Vagina (tissue), 2 donors: ENCODE results near the gene ARL2BP.

Source experiments
- POLR2AphosphoS5 ChIP-seq, 2 donors: sonication (generic); formaldehyde crosslinking; IDR thresholded peaks; one replicate each; pipeline ENCODE4 v1.9.0; 2017; ENCODE audit warnings: antibody characterized with exemption in 2 of 2, mild to moderate bottlenecking in 2 of 2, low read depth in 1 of 2; ENCODE audit not compliant: insufficient read depth in 1 of 2
- TF ChIP-seq, protein P1 (sequence below), 3 experiments: fragments of 450-650 bp in 2 of 3; fragments of 200-600 bp in 1 of 3; sonication (generic) in 1 of 3; IDR thresholded peaks; one replicate each; pipeline ENCODE4 v1.5.1; 2017 to 2019; ENCODE audit warnings: antibody characterized with exemption in 3 of 3, mild to moderate bottlenecking in 2 of 3, moderate library complexity in 2 of 3

GRCh38 chr16:57282510-57283213, 37.6 kb downstream of the ARL2BP start:
- no peak for TF ChIP-seq POLR2AphosphoS5 (IDR thresholded peaks at IDR 0.05; ENCODE audit: insufficient read depth in 1 of 2, low read depth in 1 of 2)
- TF ChIP-seq, protein P1, sequence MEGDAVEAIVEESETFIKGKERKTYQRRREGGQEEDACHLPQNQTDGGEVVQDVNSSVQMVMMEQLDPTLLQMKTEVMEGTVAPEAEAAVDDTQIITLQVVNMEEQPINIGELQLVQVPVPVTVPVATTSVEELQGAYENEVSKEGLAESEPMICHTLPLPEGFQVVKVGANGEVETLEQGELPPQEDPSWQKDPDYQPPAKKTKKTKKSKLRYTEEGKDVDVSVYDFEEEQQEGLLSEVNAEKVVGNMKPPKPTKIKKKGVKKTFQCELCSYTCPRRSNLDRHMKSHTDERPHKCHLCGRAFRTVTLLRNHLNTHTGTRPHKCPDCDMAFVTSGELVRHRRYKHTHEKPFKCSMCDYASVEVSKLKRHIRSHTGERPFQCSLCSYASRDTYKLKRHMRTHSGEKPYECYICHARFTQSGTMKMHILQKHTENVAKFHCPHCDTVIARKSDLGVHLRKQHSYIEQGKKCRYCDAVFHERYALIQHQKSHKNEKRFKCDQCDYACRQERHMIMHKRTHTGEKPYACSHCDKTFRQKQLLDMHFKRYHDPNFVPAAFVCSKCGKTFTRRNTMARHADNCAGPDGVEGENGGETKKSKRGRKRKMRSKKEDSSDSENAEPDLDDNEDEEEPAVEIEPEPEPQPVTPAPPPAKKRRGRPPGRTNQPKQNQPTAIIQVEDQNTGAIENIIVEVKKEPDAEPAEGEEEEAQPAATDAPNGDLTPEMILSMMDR (IDR thresholded peaks at IDR 0.05): no peak
